SK-N-SH treated with all-trans-retinoic acid at 6 μM for 48 hours (cell line): Measurements from ENCODE around the gene CDC14A.

Experiments used
- ATAC-seq: fragments of 200-7000 bp; cut with Tn5 transposase; 3 replicates; pipeline ENCODE4 v1.9.1; 2020; ENCODE audit warnings: mild to moderate bottlenecking, moderate library complexity
- ARNTL ChIP-seq: fragments of 450-650 bp; formaldehyde crosslinking; IDR thresholded peaks from 2 replicates; pipeline ENCODE4 v1.5.0; 2020; ENCODE audit warnings: low read depth, mild to moderate bottlenecking, moderate library complexity, borderline replicate concordance
- BACH2 ChIP-seq: fragments of 250-450 bp; sonication (Bioruptor Pico); IDR thresholded peaks from 2 replicates; pipeline ENCODE4 v1.9.0; 2021; ENCODE audit warnings: mild to moderate bottlenecking, borderline replicate concordance
- CREB5 ChIP-seq: fragments of 250-450 bp; sonication (Bioruptor Pico); IDR thresholded peaks from 2 replicates; pipeline ENCODE4 v1.5.1; 2020; ENCODE audit warnings: low read depth, mild to moderate bottlenecking, moderate library complexity
- CSRNP3 ChIP-seq: fragments of 250-450 bp; sonication (Bioruptor Pico); IDR thresholded peaks from 2 replicates; pipeline ENCODE4 v1.5.1; 2021; ENCODE audit warnings: mild to moderate bottlenecking, moderate library complexity
- ESRRG ChIP-seq: fragments of 250-450 bp; sonication (Bioruptor Pico); IDR thresholded peaks from 2 replicates; pipeline ENCODE4 v1.6.1; 2021; ENCODE audit warnings: mild to moderate bottlenecking
- GLIS3 ChIP-seq: fragments of 250-450 bp; sonication (Bioruptor Pico); IDR thresholded peaks from 2 replicates; pipeline ENCODE4 v1.5.0; 2020; ENCODE audit warnings: mild to moderate bottlenecking, moderate library complexity
- ISL1 ChIP-seq: fragments of 250-450 bp; sonication (Bioruptor Pico); IDR thresholded peaks from 2 replicates; pipeline ENCODE4 v2.1.2; 2022; ENCODE audit warnings: mild to moderate bottlenecking, moderate library complexity
- OSR1 ChIP-seq: fragments of 250-450 bp; sonication (Bioruptor Pico); IDR thresholded peaks from 2 replicates; pipeline ENCODE4 v1.8.0; 2022; ENCODE audit warnings: moderate library complexity, mild to moderate bottlenecking, inconsistent platforms
- PATZ1 ChIP-seq: fragments of 250-450 bp; sonication (Bioruptor Pico); IDR thresholded peaks from 2 replicates; pipeline ENCODE4 v1.8.0; 2020; ENCODE audit warnings: mild to moderate bottlenecking, moderate library complexity, borderline replicate concordance
- POU6F1 ChIP-seq: fragments of 250-450 bp; sonication (Bioruptor Pico); IDR thresholded peaks from 2 replicates; pipeline ENCODE4 v1.8.0; 2021; ENCODE audit warnings: low read depth, mild to moderate bottlenecking, moderate library complexity, borderline replicate concordance
- PPARA ChIP-seq: fragments of 250-450 bp; sonication (Bioruptor Pico); IDR thresholded peaks from 2 replicates; pipeline ENCODE4 v1.5.0; 2020; ENCODE audit warnings: mild to moderate bottlenecking, borderline replicate concordance
- RARB ChIP-seq: fragments of 250-450 bp; sonication (Bioruptor Pico); IDR thresholded peaks from 2 replicates; pipeline ENCODE4 v1.8.0; 2021; ENCODE audit warnings: mild to moderate bottlenecking, moderate library complexity
- SNAI2 ChIP-seq: fragments of 250-450 bp; sonication (Bioruptor Pico); IDR thresholded peaks from 2 replicates; pipeline ENCODE4 v1.5.0; 2020; ENCODE audit warnings: mild to moderate bottlenecking, moderate library complexity
- TCF4 ChIP-seq: fragments of 250-450 bp; sonication (Bioruptor Pico); IDR thresholded peaks from 2 replicates; pipeline ENCODE4 v1.8.0; 2021; ENCODE audit warnings: mild to moderate bottlenecking, moderate library complexity, borderline replicate concordance
- TSHZ2 ChIP-seq: fragments of 250-450 bp; sonication (Bioruptor Pico); IDR thresholded peaks from 2 replicates; pipeline ENCODE4 v1.5.0; 2020; ENCODE audit warnings: mild to moderate bottlenecking, moderate library complexity
- ZC3H10 ChIP-seq: fragments of 250-450 bp; sonication (Bioruptor Pico); IDR thresholded peaks from 2 replicates; pipeline ENCODE4 v1.5.1; 2021; ENCODE audit warnings: mild to moderate bottlenecking, moderate library complexity
- ZFP3 ChIP-seq: fragments of 250-450 bp; sonication (Bioruptor Pico); IDR thresholded peaks from 2 replicates; pipeline ENCODE4 v1.5.0; 2020; ENCODE audit warnings: mild to moderate bottlenecking, moderate library complexity
- ZFP30 ChIP-seq: fragments of 450-650 bp; formaldehyde crosslinking; IDR thresholded peaks from 2 replicates; pipeline ENCODE4 v1.5.0; 2022; ENCODE audit warnings: mild to moderate bottlenecking, moderate library complexity
- ZNF565 ChIP-seq: fragments of 450-650 bp; formaldehyde crosslinking; conservative IDR thresholded peaks from 2 replicates; pipeline ENCODE4 v1.5.0; 2020; ENCODE audit warnings: low read depth, mild to moderate bottlenecking, moderate library complexity
- ZNF70 ChIP-seq: fragments of 450-650 bp; formaldehyde crosslinking; IDR thresholded peaks from 2 replicates; pipeline ENCODE4 v1.5.0; 2020; ENCODE audit warnings: mild to moderate bottlenecking, moderate library complexity
- ZNF8 ChIP-seq: fragments of 450-650 bp; formaldehyde crosslinking; IDR thresholded peaks from 2 replicates; pipeline ENCODE4 v1.5.0; 2020; ENCODE audit warnings: mild to moderate bottlenecking, moderate library complexity

CDC14A gene

GRCh38 chr1:100397681-100398080, 45.4 kb downstream of the CDC14A start (continued):
- no peak for TF ChIP-seq CREB5 (CRISPR knock-in tag)
- no peak for TF ChIP-seq ZNF565 (CRISPR knock-in tag)
- TF ChIP-seq ZFP3 (CRISPR knock-in tag): no peak

GRCh38 chr1:100398648-100399047, 46.3 kb downstream of the CDC14A start:
- no peak for TF ChIP-seq ZC3H10 (CRISPR knock-in tag)
- no peak for TF ChIP-seq ZNF8 (CRISPR knock-in tag)
- TF ChIP-seq TCF4: no peak
- TF ChIP-seq ZNF565 (CRISPR knock-in tag): no peak
- no peak for TF ChIP-seq PPARA (CRISPR knock-in tag)
- TF ChIP-seq ARNTL (CRISPR knock-in tag): no peak
- TF ChIP-seq ZFP3 (CRISPR knock-in tag): no peak
- no peak for TF ChIP-seq ZNF70 (CRISPR knock-in tag)
- TF ChIP-seq ISL1: no peak
- TF ChIP-seq TSHZ2 (CRISPR knock-in tag): no peak
- no peak for TF ChIP-seq POU6F1
- TF ChIP-seq RARB (CRISPR knock-in tag): no peak
- TF ChIP-seq CSRNP3 (CRISPR knock-in tag): no peak
- TF ChIP-seq, all 23 proteins: peak for 0
- ATAC-seq: no peak

GRCh38 chr1:100400404-100400803, 48.1 kb downstream of the CDC14A start:
- ATAC-seq: peak; percentile 72
- TF ChIP-seq PATZ1 (CRISPR knock-in tag) (no peak), ZC3H10 (CRISPR knock-in tag) (no peak), GLIS3 (CRISPR knock-in tag) (no peak), CSRNP3 (CRISPR knock-in tag) (no peak), SNAI2 (no peak), PPARA (CRISPR knock-in tag) (no peak), ZFP30 (no peak), BACH2 (no peak), ZNF565 (CRISPR knock-in tag) (no peak), CREB5 (CRISPR knock-in tag) (no peak), OSR1 (no peak), ZNF70 (CRISPR knock-in tag) (no peak), TSHZ2 (CRISPR knock-in tag) (no peak), TCF4 (no peak), ESRRG (CRISPR knock-in tag) (no peak)
